Hindlimb muscle (tissue), 1 donor: ENCODE measurements around the gene KMT2B. TPM values are rescaled to one million over a fixed set of nuclear protein-coding genes. Genes with fewer than 3 reads are reported as not detected.
"Not testable (repeated sequence)": the region's sequence is repeated elsewhere in the genome, so short reads cannot be mapped to it uniquely, and the experiment has no call there.

Experiments used
- DNase-seq: peaks from one replicate; pipeline ENCODE4 v3.0.0-alpha.2; 2013
- polyA plus RNA-seq: library from polyadenylated mRNA; unstranded; fragments of 120-200 nt; gene quantifications from one replicate; pipeline ENCODE4 v1.2.1, GENCODE V29; 2013; ENCODE audit not compliant: insufficient read length

KMT2B gene
- polyA plus RNA-seq: 24.6 TPM

DNA sequence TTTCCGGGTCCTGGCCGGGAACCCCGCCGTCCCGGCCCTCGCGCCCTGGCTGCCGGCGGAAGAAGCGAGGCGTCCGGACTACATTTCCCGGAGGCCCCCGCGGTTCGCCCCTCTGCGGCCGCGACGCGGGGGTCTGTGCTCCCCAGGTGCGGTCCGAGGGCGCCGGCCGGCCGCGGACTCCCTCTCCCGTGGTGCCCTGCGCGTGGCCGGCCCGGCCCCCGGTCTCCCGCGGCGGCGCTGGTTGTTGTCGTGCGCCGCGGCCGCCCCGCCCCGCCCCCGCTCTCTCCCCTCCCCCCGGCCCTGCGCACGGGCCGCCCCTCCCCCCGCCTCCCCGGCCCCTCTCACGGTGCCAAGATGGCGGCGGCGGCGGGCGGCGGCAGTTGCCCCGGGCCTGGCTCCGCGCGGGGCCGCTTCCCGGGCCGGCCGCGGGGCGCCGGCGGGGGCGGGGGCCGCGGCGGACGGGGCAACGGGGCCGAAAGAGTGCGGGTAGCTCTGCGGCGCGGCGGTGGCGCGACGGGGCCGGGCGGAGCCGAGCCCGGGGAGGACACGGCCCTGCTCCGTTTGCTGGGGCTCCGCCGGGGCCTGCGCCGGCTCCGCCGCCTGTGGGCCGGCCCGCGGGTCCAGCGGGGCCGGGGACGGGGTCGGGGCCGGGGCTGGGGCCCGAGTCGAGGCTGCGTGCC is at the start of gene KMT2B:
TSS of gene KMT2B (plus strand) at position 339 of the 680 bp plus-strand sequence. CDS start at position 355, 16 bp downstream.
- DNase-seq: peak; percentile 94

DNA sequence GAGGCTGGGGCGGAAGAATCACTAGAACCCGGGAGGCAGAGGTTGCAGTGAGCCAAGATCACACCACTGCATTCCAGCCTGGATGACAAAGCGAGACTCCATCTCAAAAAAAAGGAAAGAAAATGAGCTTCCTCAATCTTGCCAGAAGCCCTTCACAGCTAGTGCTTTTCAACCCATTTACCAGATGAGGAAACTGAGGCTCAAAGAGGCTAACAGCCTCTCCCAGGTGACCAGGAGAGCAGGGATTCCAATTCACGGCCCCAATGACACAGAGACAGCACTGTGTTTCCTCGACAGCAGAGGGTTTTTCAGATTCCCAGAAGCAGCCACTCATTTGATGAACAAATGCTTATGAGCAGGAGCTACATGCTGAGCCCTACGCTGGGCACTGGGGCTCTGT is 48.2 kb upstream of the KMT2B start:
- DNase-seq: no peak

GRCh38 chr19:35669974-35670373 is 47.8 kb upstream of the KMT2B start:
- no peak for DNase-seq

DNA sequence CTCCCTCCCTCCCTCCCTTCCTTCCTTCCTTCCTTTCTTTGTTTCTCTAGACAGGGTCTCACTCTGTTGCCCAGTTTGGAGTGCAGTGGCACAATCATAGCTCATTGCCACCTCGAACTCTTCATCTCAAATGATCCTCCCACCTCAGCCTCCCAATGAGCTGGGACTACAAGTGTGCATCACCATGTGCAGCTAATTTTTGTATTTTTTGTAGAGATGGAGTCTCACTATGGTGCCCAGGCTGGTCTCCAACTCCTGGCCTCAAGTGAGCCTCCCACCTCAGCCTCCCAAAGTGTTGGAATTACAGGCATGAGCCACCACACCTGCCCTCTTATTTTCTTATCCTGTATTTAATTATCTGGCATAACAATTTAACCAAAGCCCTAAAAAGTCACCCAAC is 47.1 kb upstream of the KMT2B start:
- DNase-seq: no peak

- DNase-seq: no peak
These were observed 46.0 kb upstream of the KMT2B start for GRCh38 chr19:35671818-35672217.

- no peak for DNase-seq
These were observed 44.5 kb upstream of the KMT2B start for GRCh38 chr19:35673121-35673804.

- DNase-seq: no peak
These were observed 42.1 kb upstream of the KMT2B start for GRCh38 chr19:35675589-35676140.

GRCh38 chr19:35689836-35690235 is 28.0 kb upstream of the KMT2B start:
- DNase-seq: no peak

GRCh38 chr19:35691106-35691505 is 26.7 kb upstream of the KMT2B start:
- DNase-seq: not testable (repeated sequence)

DNA sequence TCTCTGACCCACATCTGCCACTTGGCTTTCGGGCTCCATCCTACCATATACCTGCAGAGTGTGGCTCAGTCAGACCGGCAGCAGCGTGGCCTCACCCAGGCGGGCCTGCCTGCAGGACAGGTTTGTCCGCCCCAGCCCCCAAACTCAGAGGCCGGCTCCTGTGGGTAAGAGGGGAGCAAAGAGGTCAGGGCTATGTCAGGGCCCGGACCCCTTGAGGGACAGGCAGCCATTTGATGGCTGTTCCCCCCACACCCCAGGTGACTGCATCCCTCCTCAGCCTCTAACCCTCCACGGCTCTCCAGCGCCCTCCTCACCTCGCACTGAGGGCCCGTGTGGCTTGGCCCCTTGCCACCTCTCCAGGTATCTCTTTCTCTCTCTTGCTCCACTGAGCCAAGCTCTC is 25.8 kb upstream of the KMT2B start:
- DNase-seq: no peak

GRCh38 chr19:35693422-35693821 is 24.4 kb upstream of the KMT2B start:
- DNase-seq: no peak

DNA sequence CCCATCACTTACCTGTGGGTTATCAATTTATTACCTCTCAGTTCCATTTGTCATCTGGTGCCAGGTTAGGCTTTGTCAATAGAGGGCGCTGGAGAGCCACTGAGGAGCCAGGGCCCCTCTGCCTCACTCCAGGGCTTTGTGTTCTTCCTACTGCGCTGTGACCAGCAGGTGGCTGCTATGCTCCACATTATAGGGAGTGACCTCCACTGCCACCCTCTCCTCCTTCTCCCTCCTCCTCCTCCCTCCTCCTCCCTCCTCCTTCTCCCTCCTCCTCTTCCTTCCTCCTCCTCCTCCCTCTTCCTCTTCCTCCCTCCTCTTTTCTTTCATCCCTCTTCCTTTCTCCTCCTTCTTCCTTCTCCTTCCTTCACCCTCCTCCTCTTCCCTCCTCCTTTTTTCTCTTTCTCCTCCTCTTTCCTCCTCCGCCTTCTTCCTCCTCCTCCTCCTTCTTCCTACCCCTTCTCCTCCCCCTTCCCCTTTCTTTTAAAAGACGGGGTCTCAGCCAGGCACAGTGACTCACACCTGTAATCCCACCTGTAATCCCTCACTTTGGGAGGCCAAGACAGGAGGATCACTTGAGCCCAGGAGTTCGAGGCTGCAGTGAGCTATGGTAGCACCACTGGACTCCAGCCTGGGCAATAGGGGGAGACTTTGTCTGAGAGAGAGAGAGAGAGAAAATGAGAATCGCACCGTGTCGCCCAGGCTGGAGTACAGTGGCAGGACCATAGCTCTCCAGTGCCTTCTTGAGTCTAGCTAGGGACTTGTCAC is 23.8 kb upstream of the KMT2B start:
- peak; percentile 83 for DNase-seq

DNA sequence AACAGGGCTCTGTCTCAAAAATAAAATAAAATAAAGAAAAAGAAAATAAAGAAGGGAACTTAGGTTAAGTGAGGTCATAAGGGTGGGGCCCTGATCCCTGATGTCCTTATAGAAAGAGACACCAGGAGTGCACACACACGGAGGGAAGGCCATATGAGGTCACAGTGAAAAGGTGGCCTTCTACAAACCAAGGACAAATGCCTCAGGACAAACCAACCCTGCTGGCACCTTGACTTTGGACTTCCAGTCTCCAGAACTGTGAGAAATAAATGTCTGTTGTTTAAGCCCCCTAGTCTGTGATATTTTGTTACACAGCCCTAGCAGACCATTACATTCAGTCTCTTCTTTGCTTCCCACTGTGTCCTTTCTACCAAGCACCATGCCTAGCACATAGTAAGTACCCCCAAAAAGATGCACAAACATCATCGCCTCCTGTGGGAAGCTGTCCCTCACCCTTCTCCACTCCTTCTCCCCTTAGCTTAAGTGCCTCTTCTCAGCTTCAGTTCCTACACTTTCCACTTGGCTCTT is 21.8 kb upstream of the KMT2B start:
- no peak for DNase-seq

GRCh38 chr19:35696835-35697234 is 21.0 kb upstream of the KMT2B start:
- DNase-seq: no peak

DNA sequence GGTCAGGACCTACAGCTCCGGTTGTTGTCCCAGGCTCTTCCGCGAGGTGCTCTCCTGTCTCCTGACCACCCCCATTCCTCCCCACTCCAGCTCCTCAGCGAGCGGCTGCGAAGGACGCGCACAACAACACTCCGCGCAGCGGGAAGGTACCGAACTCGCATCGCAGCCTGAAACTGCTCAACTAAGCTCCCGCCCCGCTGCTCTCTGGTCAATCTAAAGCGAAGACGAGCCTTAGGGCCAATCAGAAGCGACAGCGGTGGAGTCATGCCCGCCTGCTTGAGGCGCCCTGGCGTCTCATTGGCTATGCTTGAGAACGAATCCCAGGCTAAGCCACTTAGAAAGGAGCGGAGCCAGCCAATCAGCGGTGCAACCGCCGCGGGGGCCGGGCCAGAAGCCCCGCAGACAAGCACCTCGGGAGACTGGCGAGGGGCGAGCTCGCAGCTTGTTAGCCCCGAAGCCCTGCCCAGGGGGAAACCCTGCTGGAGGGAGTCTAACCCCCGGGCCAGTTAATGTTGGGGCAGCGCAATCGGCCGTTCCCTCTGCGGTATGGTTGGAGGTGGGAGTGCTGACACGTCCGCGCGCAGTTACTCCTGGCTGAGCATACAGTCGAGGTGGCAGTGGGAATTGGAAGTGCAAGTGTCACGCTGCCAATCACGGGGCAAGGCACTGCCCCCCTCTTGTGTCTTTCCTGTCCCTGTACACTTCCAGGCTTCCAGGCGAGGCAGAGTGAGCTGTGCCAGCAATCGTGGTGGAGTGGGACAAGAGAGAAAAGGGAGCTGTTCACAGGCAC is 15.4 kb upstream of the KMT2B start:
- DNase-seq: peak; percentile 94

DNA sequence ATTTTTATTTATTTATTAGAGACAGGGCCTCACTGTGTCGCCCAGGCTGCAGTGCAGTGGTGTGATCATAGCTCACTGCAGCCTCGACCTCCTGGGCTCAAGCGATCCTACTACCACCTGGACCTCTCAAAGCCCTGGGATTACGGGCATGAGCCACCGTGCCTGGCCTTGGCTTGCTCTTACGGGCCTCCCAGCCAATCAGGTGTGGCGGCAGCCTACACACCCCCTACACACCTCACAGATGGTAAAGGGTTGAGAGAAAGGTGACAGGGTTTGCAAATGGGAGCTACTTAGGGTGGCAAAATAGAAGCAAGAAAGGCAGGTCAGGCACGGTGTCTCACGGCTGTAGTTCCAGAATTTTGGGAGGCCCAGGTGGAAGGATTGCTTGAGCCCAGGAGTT is 14.5 kb upstream of the KMT2B start:
- no peak for DNase-seq

GRCh38 chr19:35704218-35704617 is 13.6 kb upstream of the KMT2B start, which contains the start of gene ZBTB32:
Gene ZBTB32 (plus strand): TSS chr19:35704558. CDS start chr19:35714627, 10,069 bp downstream.
- no peak for DNase-seq

GRCh38 chr19:35708391-35708790 is 9.4 kb upstream of the KMT2B start:
- no peak for DNase-seq

DNA sequence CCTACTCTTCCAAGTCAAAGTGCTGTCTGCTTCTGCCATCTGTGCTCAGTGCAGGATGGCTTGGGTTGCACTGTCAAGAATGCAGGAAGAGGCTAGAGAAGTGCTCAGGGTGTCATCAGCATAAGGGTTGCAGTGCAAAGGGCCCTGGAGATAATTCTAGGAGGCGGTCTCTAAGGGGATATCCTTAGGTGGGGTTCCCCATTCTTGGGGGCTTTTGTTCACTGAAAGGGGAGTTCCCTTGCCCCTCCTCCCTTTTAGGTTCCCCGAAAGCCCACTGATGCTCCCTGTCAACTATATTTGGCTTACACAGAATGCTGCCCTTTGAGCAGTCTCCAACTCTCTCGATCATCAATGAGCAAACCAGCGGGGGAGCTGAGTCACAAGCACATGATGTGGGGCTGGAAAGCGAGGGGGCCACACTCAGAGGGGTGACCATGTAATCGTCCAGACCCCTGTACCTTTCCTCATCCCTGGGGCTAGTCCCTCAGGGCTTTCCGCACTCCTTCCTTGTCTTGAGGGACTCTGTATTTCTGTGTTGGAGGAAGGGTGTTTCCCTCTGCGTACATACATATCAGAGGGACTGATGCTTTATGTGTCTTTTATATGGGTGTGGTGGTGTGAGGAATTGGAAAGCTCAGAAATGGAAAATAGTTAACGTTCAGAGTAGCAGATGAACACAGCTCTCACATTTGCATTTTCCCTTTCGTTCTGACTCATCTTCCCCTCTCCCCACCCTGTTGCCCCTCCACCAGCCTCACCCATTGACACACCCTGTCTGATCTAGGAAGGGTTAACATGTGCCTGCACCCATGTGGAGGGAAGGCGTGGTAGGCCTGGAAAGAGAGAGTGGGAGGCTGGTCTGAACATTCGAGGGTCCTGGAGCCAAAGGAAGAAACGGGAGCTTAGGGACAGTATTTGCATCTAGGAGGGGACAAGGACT is 6.7 kb upstream of the KMT2B start:
- no peak for DNase-seq

GRCh38 chr19:35712567-35713505 is 5.0 kb upstream of the KMT2B start:
- no peak for DNase-seq
